ENCODE results near the gene CACNA1C. TPM values are rescaled to one million over a fixed set of nuclear protein-coding genes. Genes with fewer than 3 reads are reported as not detected.

Gene CACNA1C
- total and polyA plus RNA-seq, 5 donors from 2014 or later, result 0.02 to 0.14 (median 0.10) TPM

GRCh38 chr12:2287151-2287550 is 234.4 kb downstream of the CACNA1C start:
- DNase-seq (no peak), ATAC-seq (ENCODE audit: low read depth in 2 of 2) (no peak)
- no peak overlapping the region for H3K27ac Mint-ChIP-seq
- no peaks in the 10 kb centered on the region for H3K36me3 Mint-ChIP-seq
- H3K9me3 ChIP-seq (ENCODE audit: control insufficient read depth in 2 of 2, low read length in 2 of 2), result no peaks in the 10 kb centered on the region
- no peaks in the 10 kb centered on the region for H3K4me1 ChIP-seq (ENCODE audit: control insufficient read depth, insufficient read depth, low read length, poor library complexity, severe bottlenecking)
- no peaks in the 10 kb centered on the region for H3K4me1 Mint-ChIP-seq
- no peak overlapping the region for H3K27ac ChIP-seq (ENCODE audit: insufficient read depth, low read length, poor library complexity, severe bottlenecking)
- peaks cover 24% of the 10 kb centered on the region for H3K27me3 Mint-ChIP-seq
- H3K9me3 Mint-ChIP-seq, result no peaks in the 10 kb centered on the region
- H3K36me3 ChIP-seq (ENCODE audit: control insufficient read depth, insufficient read depth, low read length), result no peaks in the 10 kb centered on the region
- no peak overlapping the region for H3K4me3 Mint-ChIP-seq
- H3K27me3 ChIP-seq (ENCODE audit: control insufficient read depth, insufficient read depth, low read length), result no peaks in the 10 kb centered on the region
- H3K4me3 ChIP-seq (ENCODE audit: low read depth, low read length), result no peak overlapping the region

- no peaks in the 10 kb centered on the region for H3K4me1 ChIP-seq (ENCODE audit: control insufficient read depth, insufficient read depth, low read length, poor library complexity, severe bottlenecking)
- H3K4me3 Mint-ChIP-seq, result no peak overlapping the region
- peaks cover 25% of the 10 kb centered on the region for H3K27me3 Mint-ChIP-seq
Measured at GRCh38 chr12:2287589-2287988, 234.8 kb downstream of the CACNA1C start.

DNA sequence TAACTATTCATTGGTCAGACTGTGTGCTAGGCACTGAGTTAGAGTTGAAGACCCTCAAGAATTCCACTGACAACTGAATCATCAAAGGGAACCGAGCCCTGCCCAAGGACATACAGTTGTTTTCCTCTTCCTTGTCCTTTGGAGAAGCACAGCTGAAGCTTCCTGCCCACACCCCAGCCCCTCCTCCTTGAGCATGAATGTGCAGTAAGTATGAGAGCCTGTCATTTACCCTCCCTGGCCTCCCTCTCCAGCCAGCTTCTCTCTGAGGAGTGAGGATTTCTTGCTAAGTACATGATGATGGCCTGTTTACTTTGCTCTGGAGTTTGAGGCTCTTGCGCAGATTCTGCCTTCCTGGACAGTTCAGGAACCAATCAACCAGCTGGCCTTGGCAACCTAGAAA is 235.2 kb downstream of the CACNA1C start:
- DNase-seq (no peak), ATAC-seq (ENCODE audit: low read depth in 2 of 2) (no peak)
- Mint-ChIP-seq H3K9me3 (no peaks in the 10 kb centered on the region), H3K27me3 (peaks cover 25% of the 10 kb centered on the region), H3K4me1 (no peaks in the 10 kb centered on the region), H3K36me3 (no peaks in the 10 kb centered on the region), H3K27ac (peak overlapping the region in 1 of 3 donors; percentile 60), H3K4me3 (no peak overlapping the region)
- H3K9me3 ChIP-seq (ENCODE audit: control insufficient read depth in 2 of 2, low read length in 2 of 2), result no peaks in the 10 kb centered on the region
- no peaks in the 10 kb centered on the region for H3K36me3 ChIP-seq (ENCODE audit: control insufficient read depth, insufficient read depth, low read length)
- no peaks in the 10 kb centered on the region for H3K4me1 ChIP-seq (ENCODE audit: control insufficient read depth, insufficient read depth, low read length, poor library complexity, severe bottlenecking)
- no peaks in the 10 kb centered on the region for H3K27me3 ChIP-seq (ENCODE audit: control insufficient read depth, insufficient read depth, low read length)
- no peak overlapping the region for H3K27ac ChIP-seq (ENCODE audit: insufficient read depth, low read length, poor library complexity, severe bottlenecking)
- no peak overlapping the region for H3K4me3 ChIP-seq (ENCODE audit: low read depth, low read length)

More at GRCh38 chr12:2287589-2287988, 234.8 kb downstream of the CACNA1C start:
- Histone ChIP-seq H3K9me3 (ENCODE audit: control insufficient read depth in 2 of 2, low read length in 2 of 2) (no peaks in the 10 kb centered on the region), H3K36me3 (ENCODE audit: control insufficient read depth, insufficient read depth, low read length) (no peaks in the 10 kb centered on the region), H3K27ac (ENCODE audit: insufficient read depth, low read length, poor library complexity, severe bottlenecking) (no peak overlapping the region), H3K27me3 (ENCODE audit: control insufficient read depth, insufficient read depth, low read length) (no peaks in the 10 kb centered on the region), H3K4me3 (ENCODE audit: low read depth, low read length) (no peak overlapping the region)
- DNase-seq (no peak), ATAC-seq (ENCODE audit: low read depth in 2 of 2) (no peak)
- H3K9me3 Mint-ChIP-seq, result no peaks in the 10 kb centered on the region
- no peaks in the 10 kb centered on the region for H3K36me3 Mint-ChIP-seq
- H3K27ac Mint-ChIP-seq, result no peak overlapping the region
- H3K4me1 Mint-ChIP-seq, result no peaks in the 10 kb centered on the region

- no peak overlapping the region for H3K27ac ChIP-seq (ENCODE audit: insufficient read depth, low read length, poor library complexity, severe bottlenecking)
- H3K36me3 Mint-ChIP-seq, result no peaks in the 10 kb centered on the region
- H3K27me3 ChIP-seq (ENCODE audit: control insufficient read depth, insufficient read depth, low read length), result no peaks in the 10 kb centered on the region
- no peak overlapping the region for H3K4me3 ChIP-seq (ENCODE audit: low read depth, low read length)
- DNase-seq, result no peak
- H3K27me3 Mint-ChIP-seq, result peaks cover 25% of the 10 kb centered on the region
- H3K36me3 ChIP-seq (ENCODE audit: control insufficient read depth, insufficient read depth, low read length), result no peaks in the 10 kb centered on the region
- no peak overlapping the region for H3K4me3 Mint-ChIP-seq
- no peaks in the 10 kb centered on the region for H3K9me3 ChIP-seq (ENCODE audit: control insufficient read depth in 2 of 2, low read length in 2 of 2)
- H3K9me3 Mint-ChIP-seq, result no peaks in the 10 kb centered on the region
- no peaks in the 10 kb centered on the region for H3K4me1 ChIP-seq (ENCODE audit: control insufficient read depth, insufficient read depth, low read length, poor library complexity, severe bottlenecking)
- H3K4me1 Mint-ChIP-seq, result no peaks in the 10 kb centered on the region
- H3K27ac Mint-ChIP-seq, result peak overlapping the region in 2 of 3 donors; percentile 60 to 65
- ATAC-seq (ENCODE audit: low read depth in 2 of 2), result no peak
Measured at GRCh38 chr12:2288471-2288870, 235.7 kb downstream of the CACNA1C start.

GRCh38 chr12:2288875-2289274 is 236.1 kb downstream of the CACNA1C start:
- no peak overlapping the region for H3K27ac ChIP-seq (ENCODE audit: insufficient read depth, low read length, poor library complexity, severe bottlenecking)
- no peaks in the 10 kb centered on the region for H3K36me3 ChIP-seq (ENCODE audit: control insufficient read depth, insufficient read depth, low read length)
- no peaks in the 10 kb centered on the region for H3K27me3 ChIP-seq (ENCODE audit: control insufficient read depth, insufficient read depth, low read length)
- Mint-ChIP-seq H3K27ac (peak overlapping the region in 1 of 3 donors; percentile 65), H3K27me3 (peaks cover 25% of the 10 kb centered on the region), H3K36me3 (no peaks in the 10 kb centered on the region), H3K4me3 (no peak overlapping the region), H3K4me1 (no peaks in the 10 kb centered on the region), H3K9me3 (no peaks in the 10 kb centered on the region)
- H3K4me3 ChIP-seq (ENCODE audit: low read depth, low read length), result no peak overlapping the region
- DNase-seq (no peak), ATAC-seq (ENCODE audit: low read depth in 2 of 2) (no peak)
- no peaks in the 10 kb centered on the region for H3K4me1 ChIP-seq (ENCODE audit: control insufficient read depth, insufficient read depth, low read length, poor library complexity, severe bottlenecking)
- H3K9me3 ChIP-seq (ENCODE audit: control insufficient read depth in 2 of 2, low read length in 2 of 2), result no peaks in the 10 kb centered on the region

DNA sequence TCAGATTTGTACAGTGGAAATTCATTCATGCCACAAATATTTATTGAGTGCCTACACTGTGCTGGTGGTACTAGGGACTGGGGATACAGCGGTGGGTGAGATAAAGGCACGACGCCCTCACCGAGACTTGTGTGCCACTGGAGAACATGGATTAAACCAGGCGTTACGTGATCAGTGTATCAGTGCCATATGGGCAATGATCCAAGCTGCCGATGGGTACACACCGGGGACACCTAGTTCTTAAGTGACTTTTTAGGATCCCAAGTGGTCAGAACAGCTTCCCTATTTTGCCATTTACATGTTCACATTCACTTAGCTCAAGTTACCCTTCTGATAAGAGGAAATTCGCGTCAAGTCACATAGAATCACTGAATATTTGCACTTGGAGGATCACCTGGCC is 236.7 kb downstream of the CACNA1C start:
- H3K36me3 ChIP-seq (ENCODE audit: control insufficient read depth, insufficient read depth, low read length), result no peaks in the 10 kb centered on the region
- Mint-ChIP-seq H3K4me3 (no peak overlapping the region), H3K4me1 (no peaks in the 10 kb centered on the region), H3K9me3 (no peaks in the 10 kb centered on the region), H3K36me3 (no peaks in the 10 kb centered on the region), H3K27me3 (peaks cover 19% of the 10 kb centered on the region), H3K27ac (peak overlapping the region in 1 of 3 donors; percentile 22)
- no peak overlapping the region for H3K27ac ChIP-seq (ENCODE audit: insufficient read depth, low read length, poor library complexity, severe bottlenecking)
- H3K4me3 ChIP-seq (ENCODE audit: low read depth, low read length), result no peak overlapping the region
- no peaks in the 10 kb centered on the region for H3K9me3 ChIP-seq (ENCODE audit: control insufficient read depth in 2 of 2, low read length in 2 of 2)
- H3K4me1 ChIP-seq (ENCODE audit: control insufficient read depth, insufficient read depth, low read length, poor library complexity, severe bottlenecking), result no peaks in the 10 kb centered on the region
- H3K27me3 ChIP-seq (ENCODE audit: control insufficient read depth, insufficient read depth, low read length), result no peaks in the 10 kb centered on the region
- DNase-seq (no peak), ATAC-seq (ENCODE audit: low read depth in 2 of 2) (no peak)

- Mint-ChIP-seq H3K9me3 (peaks cover 0 to 2% (median 0%) of the 10 kb centered on the region in 7 donors), H3K4me3 (no peak overlapping the region), H3K36me3 (no peaks in the 10 kb centered on the region), H3K4me1 (peaks cover 0 to 3% (median under 1%) of the 10 kb centered on the region in 4 donors), H3K27me3 (peaks cover 19% of the 10 kb centered on the region), H3K27ac (no peak overlapping the region)
- DNase-seq, result no peak
- no peaks in the 10 kb centered on the region for H3K4me1 ChIP-seq (ENCODE audit: control insufficient read depth, insufficient read depth, low read length, poor library complexity, severe bottlenecking)
- H3K27me3 ChIP-seq (ENCODE audit: control insufficient read depth, insufficient read depth, low read length), result no peaks in the 10 kb centered on the region
- no peaks in the 10 kb centered on the region for H3K9me3 ChIP-seq (ENCODE audit: control insufficient read depth in 2 of 2, low read length in 2 of 2)
- no peak overlapping the region for H3K4me3 ChIP-seq (ENCODE audit: low read depth, low read length)
- no peak for ATAC-seq (ENCODE audit: low read depth in 2 of 2)
- no peaks in the 10 kb centered on the region for H3K36me3 ChIP-seq (ENCODE audit: control insufficient read depth, insufficient read depth, low read length)
- H3K27ac ChIP-seq (ENCODE audit: insufficient read depth, low read length, poor library complexity, severe bottlenecking), result no peak overlapping the region
Measured at GRCh38 chr12:2290091-2290490, 237.3 kb downstream of the CACNA1C start.

- H3K27ac ChIP-seq (ENCODE audit: insufficient read depth, low read length, poor library complexity, severe bottlenecking), result no peak overlapping the region
- no peaks in the 10 kb centered on the region for H3K36me3 Mint-ChIP-seq
- ATAC-seq (ENCODE audit: low read depth in 2 of 2), result no peak
- no peaks in the 10 kb centered on the region for H3K36me3 ChIP-seq (ENCODE audit: control insufficient read depth, insufficient read depth, low read length)
- no peak overlapping the region for H3K4me3 ChIP-seq (ENCODE audit: low read depth, low read length)
- no peaks in the 10 kb centered on the region for H3K27me3 ChIP-seq (ENCODE audit: control insufficient read depth, insufficient read depth, low read length)
- H3K9me3 Mint-ChIP-seq, result peaks cover 0 to 2% (median 0%) of the 10 kb centered on the region in 7 donors
- peak overlapping the region in 1 of 3 donors; percentile 22 for H3K27ac Mint-ChIP-seq
- no peaks in the 10 kb centered on the region for H3K9me3 ChIP-seq (ENCODE audit: control insufficient read depth in 2 of 2, low read length in 2 of 2)
- H3K27me3 Mint-ChIP-seq, result peaks cover 17% of the 10 kb centered on the region
- DNase-seq, result no peak
- H3K4me3 Mint-ChIP-seq, result no peak overlapping the region
- H3K4me1 ChIP-seq (ENCODE audit: control insufficient read depth, insufficient read depth, low read length, poor library complexity, severe bottlenecking), result no peaks in the 10 kb centered on the region
- H3K4me1 Mint-ChIP-seq, result peaks cover 0 to 3% (median under 1%) of the 10 kb centered on the region in 4 donors
Measured at GRCh38 chr12:2290516-2291065, 237.8 kb downstream of the CACNA1C start.
